ENCODE results near the gene MPND. TPM values are rescaled to one million over a fixed set of nuclear protein-coding genes. Genes with fewer than 3 reads are reported as not detected.
A peak's percentile ranks its signal among the peaks of the same experiment; 100 is the strongest.

The MPND gene
- total RNA-seq, 1 donor from 2014 or later: 42.4 TPM

- TF ChIP-seq, protein P1, sequence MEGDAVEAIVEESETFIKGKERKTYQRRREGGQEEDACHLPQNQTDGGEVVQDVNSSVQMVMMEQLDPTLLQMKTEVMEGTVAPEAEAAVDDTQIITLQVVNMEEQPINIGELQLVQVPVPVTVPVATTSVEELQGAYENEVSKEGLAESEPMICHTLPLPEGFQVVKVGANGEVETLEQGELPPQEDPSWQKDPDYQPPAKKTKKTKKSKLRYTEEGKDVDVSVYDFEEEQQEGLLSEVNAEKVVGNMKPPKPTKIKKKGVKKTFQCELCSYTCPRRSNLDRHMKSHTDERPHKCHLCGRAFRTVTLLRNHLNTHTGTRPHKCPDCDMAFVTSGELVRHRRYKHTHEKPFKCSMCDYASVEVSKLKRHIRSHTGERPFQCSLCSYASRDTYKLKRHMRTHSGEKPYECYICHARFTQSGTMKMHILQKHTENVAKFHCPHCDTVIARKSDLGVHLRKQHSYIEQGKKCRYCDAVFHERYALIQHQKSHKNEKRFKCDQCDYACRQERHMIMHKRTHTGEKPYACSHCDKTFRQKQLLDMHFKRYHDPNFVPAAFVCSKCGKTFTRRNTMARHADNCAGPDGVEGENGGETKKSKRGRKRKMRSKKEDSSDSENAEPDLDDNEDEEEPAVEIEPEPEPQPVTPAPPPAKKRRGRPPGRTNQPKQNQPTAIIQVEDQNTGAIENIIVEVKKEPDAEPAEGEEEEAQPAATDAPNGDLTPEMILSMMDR (IDR thresholded peaks at IDR 0.05; ENCODE audit: unreplicated experiment): no peak
- Mint-ChIP-seq H3K9me3 (no peaks in the 10 kb centered on the region), H3K27me3 (ENCODE audit: low read depth) (no peaks in the 10 kb centered on the region), H3K4me3 (no peak overlapping the region), H3K4me1 (peaks cover 47% of the 10 kb centered on the region), H3K27ac (peak overlapping the region; percentile 86), H3K36me3 (no peaks in the 10 kb centered on the region)
- no peak for DNase-seq (ENCODE audit: low spot score in 2 of 2, unreplicated experiment in 2 of 2)
Observed at GRCh38 chr19:4388337-4389063, 45.1 kb downstream of the MPND start.

GRCh38 chr19:4389064-4389375 lies 45.7 kb downstream of the MPND start:
- Mint-ChIP-seq H3K36me3 (no peaks in the 10 kb centered on the region), H3K27me3 (ENCODE audit: low read depth) (no peaks in the 10 kb centered on the region), H3K4me1 (peaks cover 50% of the 10 kb centered on the region), H3K27ac (peak overlapping the region; percentile 86), H3K4me3 (no peak overlapping the region), H3K9me3 (no peaks in the 10 kb centered on the region)
- DNase-seq (ENCODE audit: low spot score in 2 of 2, unreplicated experiment in 2 of 2): no peak
- TF ChIP-seq, protein P1 (IDR thresholded peaks at IDR 0.05; ENCODE audit: unreplicated experiment): no peak

GRCh38 chr19:4389511-4390016 lies 46.2 kb downstream of the MPND start:
- Mint-ChIP-seq H3K36me3 (no peaks in the 10 kb centered on the region), H3K27me3 (ENCODE audit: low read depth) (no peaks in the 10 kb centered on the region), H3K9me3 (no peaks in the 10 kb centered on the region), H3K4me3 (no peak overlapping the region), H3K4me1 (peaks cover 55% of the 10 kb centered on the region), H3K27ac (peak overlapping the region; percentile 90)
- DNase-seq (ENCODE audit: low spot score in 2 of 2, unreplicated experiment in 2 of 2): no peak
- TF ChIP-seq, protein P1 (IDR thresholded peaks at IDR 0.05; ENCODE audit: unreplicated experiment): no peak

DNA sequence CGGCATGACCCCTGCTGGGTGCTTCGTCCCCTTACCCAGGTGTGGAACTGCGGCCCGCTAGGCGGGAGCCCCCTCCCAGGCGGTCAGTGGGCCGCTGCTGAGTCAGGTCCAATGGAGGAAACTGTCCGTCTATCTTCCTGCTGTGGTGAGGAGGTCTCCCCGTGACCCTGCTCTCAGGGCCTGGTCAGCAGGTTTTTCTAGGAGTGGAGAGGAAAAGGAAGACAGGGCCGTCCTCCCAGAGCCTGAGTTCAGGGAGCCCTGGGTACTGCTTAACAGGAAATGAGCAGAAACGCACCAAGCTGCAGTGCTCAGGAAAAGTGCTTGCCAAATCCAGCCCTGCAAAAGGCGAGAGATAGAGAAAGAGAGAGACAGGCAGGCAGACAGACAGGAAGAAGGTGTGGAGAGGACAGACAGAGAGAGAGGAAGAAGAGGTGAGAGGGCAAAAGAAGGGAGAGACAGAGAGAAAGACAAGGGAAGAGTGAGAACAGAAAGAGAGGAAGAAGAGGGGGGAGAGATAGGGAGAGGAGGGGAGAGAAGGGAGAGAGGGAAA lies 46.7 kb downstream of the MPND start:
- peaks cover 60% of the 10 kb centered on the region for H3K4me1 Mint-ChIP-seq
- TF ChIP-seq, protein P1 (IDR thresholded peaks at IDR 0.05; ENCODE audit: unreplicated experiment): no peak

GRCh38 chr19:4390567-4391305 lies 47.4 kb downstream of the MPND start:
- Mint-ChIP-seq H3K9me3 (no peaks in the 10 kb centered on the region), H3K4me1 (peaks cover 61% of the 10 kb centered on the region), H3K4me3 (peak overlapping the region; percentile 45), H3K27me3 (ENCODE audit: low read depth) (no peaks in the 10 kb centered on the region), H3K27ac (peak overlapping the region; percentile 90), H3K36me3 (no peaks in the 10 kb centered on the region)
- no peak for DNase-seq (ENCODE audit: low spot score in 2 of 2, unreplicated experiment in 2 of 2)
- TF ChIP-seq, protein P1 (IDR thresholded peaks at IDR 0.05; ENCODE audit: unreplicated experiment): no peak

More for the DNA sequence above, 46.7 kb downstream of the MPND start:
- no peak for DNase-seq (ENCODE audit: low spot score in 2 of 2, unreplicated experiment in 2 of 2)
- peak overlapping the region; percentile 45 for H3K4me3 Mint-ChIP-seq
- H3K27ac Mint-ChIP-seq: peak overlapping the region; percentile 90
- no peaks in the 10 kb centered on the region for H3K9me3 Mint-ChIP-seq
- H3K36me3 Mint-ChIP-seq: no peaks in the 10 kb centered on the region
- no peaks in the 10 kb centered on the region for H3K27me3 Mint-ChIP-seq (ENCODE audit: low read depth)

Measured in mesothelial cell of epicardium (in vitro differentiated cells).